ENCODE results near the gene MKKS. TPM values are rescaled to one million over a fixed set of nuclear protein-coding genes. Genes with fewer than 3 reads are reported as not detected.

Gene MKKS
- total RNA-seq, 1 donor from 2014 or later: 11.8 TPM

- peaks cover 6% of the 10 kb centered on the region for H3K4me1 Mint-ChIP-seq
- no peak for DNase-seq (ENCODE audit: low spot score in 2 of 2, unreplicated experiment in 2 of 2)
- H3K9me3 Mint-ChIP-seq: no peaks in the 10 kb centered on the region
- H3K27ac Mint-ChIP-seq: no peak overlapping the region
- no peak overlapping the region for H3K4me3 Mint-ChIP-seq
- TF ChIP-seq, protein P1, sequence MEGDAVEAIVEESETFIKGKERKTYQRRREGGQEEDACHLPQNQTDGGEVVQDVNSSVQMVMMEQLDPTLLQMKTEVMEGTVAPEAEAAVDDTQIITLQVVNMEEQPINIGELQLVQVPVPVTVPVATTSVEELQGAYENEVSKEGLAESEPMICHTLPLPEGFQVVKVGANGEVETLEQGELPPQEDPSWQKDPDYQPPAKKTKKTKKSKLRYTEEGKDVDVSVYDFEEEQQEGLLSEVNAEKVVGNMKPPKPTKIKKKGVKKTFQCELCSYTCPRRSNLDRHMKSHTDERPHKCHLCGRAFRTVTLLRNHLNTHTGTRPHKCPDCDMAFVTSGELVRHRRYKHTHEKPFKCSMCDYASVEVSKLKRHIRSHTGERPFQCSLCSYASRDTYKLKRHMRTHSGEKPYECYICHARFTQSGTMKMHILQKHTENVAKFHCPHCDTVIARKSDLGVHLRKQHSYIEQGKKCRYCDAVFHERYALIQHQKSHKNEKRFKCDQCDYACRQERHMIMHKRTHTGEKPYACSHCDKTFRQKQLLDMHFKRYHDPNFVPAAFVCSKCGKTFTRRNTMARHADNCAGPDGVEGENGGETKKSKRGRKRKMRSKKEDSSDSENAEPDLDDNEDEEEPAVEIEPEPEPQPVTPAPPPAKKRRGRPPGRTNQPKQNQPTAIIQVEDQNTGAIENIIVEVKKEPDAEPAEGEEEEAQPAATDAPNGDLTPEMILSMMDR (IDR thresholded peaks at IDR 0.05; ENCODE audit: unreplicated experiment): no peak
- H3K36me3 Mint-ChIP-seq: no peaks in the 10 kb centered on the region
- no peaks in the 10 kb centered on the region for H3K27me3 Mint-ChIP-seq (ENCODE audit: low read depth)
Observed at GRCh38 chr20:10438217-10438616, 4.2 kb upstream of the MKKS start.

GRCh38 chr20:10436053-10436699, 2.2 kb upstream of the MKKS start:
- Mint-ChIP-seq H3K36me3 (no peaks in the 10 kb centered on the region), H3K9me3 (no peaks in the 10 kb centered on the region), H3K4me1 (peaks cover 13% of the 10 kb centered on the region), H3K4me3 (peak overlapping the region; percentile 88), H3K27ac (no peak overlapping the region), H3K27me3 (ENCODE audit: low read depth) (no peaks in the 10 kb centered on the region)
- DNase-seq (ENCODE audit: low spot score in 2 of 2, unreplicated experiment in 2 of 2): no peak
- TF ChIP-seq, protein P1 (IDR thresholded peaks at IDR 0.05; ENCODE audit: unreplicated experiment): no peak

DNA sequence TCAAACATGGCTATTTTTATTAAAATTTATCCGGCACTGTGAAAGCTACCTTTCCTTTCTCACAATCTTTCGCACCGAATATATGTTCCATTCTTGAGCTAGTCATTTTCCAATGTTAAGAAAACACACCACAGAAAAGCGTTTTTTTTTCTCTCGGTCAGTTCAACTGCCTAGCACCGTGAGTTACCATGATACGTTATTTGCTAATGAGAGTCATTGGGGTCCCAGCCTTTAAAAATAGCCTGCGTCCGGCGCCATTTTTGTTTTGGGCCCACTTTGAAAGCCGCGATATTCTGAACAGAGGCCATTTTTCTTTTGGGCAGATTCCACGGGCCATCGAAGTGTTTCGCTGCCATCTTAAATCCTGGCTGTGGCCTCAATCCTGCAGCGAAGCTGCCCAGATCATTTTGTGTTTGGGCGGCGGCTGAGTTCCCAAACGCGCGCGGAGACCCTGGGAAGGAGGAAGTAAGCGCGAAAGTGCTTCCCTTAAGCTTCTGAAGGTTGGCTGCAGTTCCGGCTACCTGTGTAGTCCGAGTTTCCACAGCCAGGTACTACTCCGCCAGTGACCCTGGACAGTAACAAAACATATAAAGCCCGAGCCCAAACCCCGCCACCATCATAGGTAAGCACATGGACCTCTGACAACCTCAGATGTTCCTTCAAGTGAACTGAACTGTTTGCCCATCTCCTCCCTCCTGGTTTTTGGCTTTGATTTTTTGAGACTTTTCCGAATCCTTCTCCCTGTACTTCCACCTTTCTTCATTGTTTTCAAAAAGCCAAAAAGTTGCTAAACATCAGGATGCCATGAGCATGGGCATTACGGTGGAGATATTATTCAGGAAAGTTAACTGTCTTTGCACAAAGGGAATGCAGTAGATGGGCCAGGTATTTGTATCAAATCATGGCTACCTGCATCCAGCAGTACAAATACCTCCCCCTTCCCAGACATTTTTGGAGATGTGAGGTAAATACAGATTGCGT, 1.1 kb upstream of the MKKS start, which contains the start of gene SLX4IP:
Gene SLX4IP, plus strand, starts transcription at position 474 of the 981 bp plus-strand sequence. CDS start 22,900 bp downstream, outside the sequence.
- TF ChIP-seq, protein P1 (IDR thresholded peaks at IDR 0.05; ENCODE audit: unreplicated experiment): no peak
- H3K9me3 Mint-ChIP-seq: no peaks in the 10 kb centered on the region
- no peaks in the 10 kb centered on the region for H3K27me3 Mint-ChIP-seq (ENCODE audit: low read depth)
- H3K4me3 Mint-ChIP-seq: peak within 1 kb of the TSS; percentile 88
- peak within 1 kb of the TSS; percentile 97 for H3K27ac Mint-ChIP-seq
- peak; percentile 56 to 82 for DNase-seq (ENCODE audit: low spot score in 2 of 2, unreplicated experiment in 2 of 2)
- H3K36me3 Mint-ChIP-seq: no peaks in the 10 kb centered on the region
- H3K4me1 Mint-ChIP-seq: peaks cover 13% of the 10 kb centered on the region

GRCh38 chr20:10434467-10434831, 427 bp upstream of the MKKS start:
- Mint-ChIP-seq H3K4me1 (peaks cover 13% of the 10 kb centered on the region), H3K27ac (peak overlapping the region; percentile 97), H3K27me3 (ENCODE audit: low read depth) (no peaks in the 10 kb centered on the region), H3K9me3 (no peaks in the 10 kb centered on the region), H3K36me3 (no peaks in the 10 kb centered on the region), H3K4me3 (peak overlapping the region; percentile 88)
- TF ChIP-seq, protein P1 (IDR thresholded peaks at IDR 0.05; ENCODE audit: unreplicated experiment): no peak
- peak; percentile 79 to 89 for DNase-seq (ENCODE audit: low spot score in 2 of 2, unreplicated experiment in 2 of 2)

DNA sequence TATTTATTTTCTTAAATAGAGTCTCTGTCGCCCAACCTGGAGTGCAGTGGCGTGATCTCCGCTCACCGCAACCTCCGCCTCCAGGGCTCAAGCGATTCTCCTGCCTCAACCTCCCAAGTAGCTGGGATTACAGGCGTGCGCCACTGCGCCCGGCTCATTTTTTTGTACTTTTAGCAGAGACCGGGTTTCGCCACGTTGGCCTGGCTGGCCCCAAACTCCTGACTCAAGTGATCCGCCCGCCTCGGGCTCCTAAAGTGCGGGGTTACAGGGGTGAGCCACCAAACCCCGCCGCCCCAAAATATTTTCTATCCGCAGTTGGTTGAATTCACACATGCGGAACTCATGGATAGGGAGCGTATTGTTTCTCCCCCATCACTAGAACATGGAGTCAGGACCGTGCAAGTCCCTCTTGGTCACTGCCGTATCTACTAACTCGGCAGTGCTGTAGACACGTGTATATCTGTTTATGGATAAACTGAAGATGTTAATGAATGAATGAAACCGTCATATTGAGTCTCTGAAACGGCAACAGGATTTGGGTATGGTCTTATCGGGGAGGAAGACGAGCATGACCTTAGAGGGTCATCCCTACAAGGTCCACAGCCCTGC, 904 bp downstream of the MKKS start:
- Mint-ChIP-seq H3K36me3 (no peaks in the 10 kb centered on the region), H3K4me3 (peak overlapping the region; percentile 88), H3K9me3 (no peaks in the 10 kb centered on the region), H3K27me3 (ENCODE audit: low read depth) (no peaks in the 10 kb centered on the region), H3K4me1 (peaks cover 13% of the 10 kb centered on the region), H3K27ac (peak overlapping the region; percentile 97)
- DNase-seq (ENCODE audit: low spot score in 2 of 2, unreplicated experiment in 2 of 2): no peak
- TF ChIP-seq, protein P1 (IDR thresholded peaks at IDR 0.05; ENCODE audit: unreplicated experiment): no peak
